HG02642 (cell line): ENCODE measurements around the gene ZNF544.
A peak's percentile ranks its signal among the peaks of the same experiment; 100 is the strongest.
"Not testable (repeated sequence)": the region's sequence is repeated elsewhere in the genome, so short reads cannot be mapped to it uniquely, and the experiment has no call there.

Source experiments
- ATAC-seq: cut with Tn5 transposase; IDR thresholded peaks from one replicate; pipeline ENCODE4 v1.9.1; 2021; ENCODE audit warnings: mild to moderate bottlenecking; ENCODE audit not compliant: unreplicated experiment, poor library complexity

Gene ZNF544

DNA sequence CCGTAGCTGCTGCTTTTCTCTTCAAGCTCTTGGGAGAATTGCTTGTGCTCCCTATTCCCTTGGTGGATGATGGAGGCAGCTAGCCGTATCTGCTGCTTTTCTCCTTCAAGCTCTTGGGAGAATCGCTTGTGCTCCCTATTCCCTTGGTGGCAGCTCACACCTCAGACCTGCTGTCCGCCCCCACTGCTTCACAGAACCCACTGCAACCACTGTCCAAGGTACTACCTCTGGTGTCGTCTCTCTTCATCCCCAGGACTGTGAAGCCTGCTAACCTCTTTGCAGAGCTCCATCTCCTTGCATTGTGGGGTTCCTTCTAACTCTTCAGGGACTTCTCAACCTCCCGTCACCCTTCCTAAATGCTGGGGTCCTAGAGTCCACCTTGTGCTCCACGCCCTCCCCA is 71.9 kb downstream of the ZNF544 start:
- no peak for ATAC-seq

DNA sequence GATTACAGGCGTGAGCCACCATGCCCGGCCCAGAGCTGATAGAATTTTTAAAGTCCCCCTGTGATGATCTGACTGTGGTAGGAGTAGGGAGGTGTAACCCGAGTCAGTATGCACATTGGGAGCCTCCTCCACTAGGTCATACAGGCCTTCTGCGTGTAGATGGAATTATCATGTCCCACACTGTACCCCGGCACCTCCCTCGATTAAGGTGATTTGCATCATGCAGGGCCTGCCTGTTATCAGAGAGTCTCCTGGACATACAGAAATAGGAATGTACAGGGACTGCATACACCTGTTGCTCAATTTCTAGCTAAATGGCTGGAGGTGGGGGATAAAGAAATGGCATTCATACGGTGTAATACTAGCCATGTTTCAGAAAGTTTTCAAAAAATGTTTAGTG is 75.5 kb downstream of the ZNF544 start:
- no peak for ATAC-seq

GRCh38 chr19:58304748-58305064 is 76.0 kb downstream of the ZNF544 start:
- peak; percentile 3 for ATAC-seq

- peak; percentile 95 for ATAC-seq
Observed at GRCh38 chr19:58305065-58305931, 76.6 kb downstream of the ZNF544 start, which contains the start of gene ERVK3-1. ERVK3-1 (plus strand) TSS chr19:58305377; CDS start chr19:58312169, 6,792 bp downstream.

GRCh38 chr19:58305932-58306323 is 77.2 kb downstream of the ZNF544 start:
- no peak for ATAC-seq

DNA sequence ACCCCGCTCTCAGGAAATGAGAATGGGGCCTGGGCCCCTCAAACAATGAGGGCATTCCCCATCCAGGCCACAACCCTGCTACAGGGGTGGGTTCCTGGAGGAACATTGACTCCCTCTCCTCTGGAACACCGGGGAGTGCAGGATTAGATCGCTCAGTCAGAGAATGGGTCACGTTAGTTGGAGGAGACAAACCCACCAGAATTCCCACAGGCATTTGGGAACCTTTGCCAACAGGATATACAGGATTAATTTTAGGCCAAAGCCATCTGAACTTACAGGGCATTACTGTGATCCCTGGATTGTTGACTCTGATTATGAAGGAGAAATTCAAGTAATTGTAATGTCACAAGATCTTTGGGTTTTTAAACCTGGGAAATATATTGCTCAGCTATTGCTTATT is 79.0 kb downstream of the ZNF544 start:
- ATAC-seq, result no peak

- ATAC-seq, result not testable (repeated sequence)
Observed at GRCh38 chr19:58310685-58311084, 82.0 kb downstream of the ZNF544 start.

DNA sequence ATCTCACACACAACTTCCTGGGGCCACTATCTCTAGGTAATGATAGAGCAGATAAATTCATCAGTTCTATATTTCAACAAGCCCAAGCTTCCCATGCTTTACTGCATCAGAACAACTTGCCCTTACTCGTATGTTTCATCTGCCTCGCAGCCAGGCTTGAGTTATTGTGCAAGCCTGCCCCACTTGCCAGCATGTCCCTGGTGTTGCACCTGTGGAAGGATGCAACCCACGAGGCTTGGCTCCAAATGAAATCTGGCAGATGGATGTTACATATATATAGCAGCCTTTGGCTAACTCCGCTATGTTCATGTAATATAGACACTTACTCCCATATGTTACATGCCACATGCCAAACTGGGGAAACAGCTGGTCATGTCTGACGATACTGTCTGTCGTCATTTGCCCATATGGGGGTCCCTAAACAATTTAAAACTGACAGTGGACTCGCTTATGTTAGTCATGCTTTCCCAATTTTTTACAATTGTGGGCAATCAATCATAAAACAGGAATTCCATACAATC is 82.7 kb downstream of the ZNF544 start:
- no peak for ATAC-seq
